Activated T-helper 2 cell treated with anti-CD3 and anti-CD28 coated beads, Interferon-gamma antibody, Interleukin-2, Interleukin-4, amounts not matched to agents 10 μg/mL and 5 μg/mL and 100 μg/mL, durations not matched to agents 14 hours and 24 hours and 36 hours (primary cell): ENCODE data around the gene YIPF3. TPM values are rescaled to one million over a fixed set of nuclear protein-coding genes. Genes with fewer than 3 reads are reported as not detected.
A peak's percentile ranks its signal among the peaks of the same experiment; 100 is the strongest.
"Not testable (repeated sequence)": the region's sequence is repeated elsewhere in the genome, so short reads cannot be mapped to it uniquely, and the experiment has no call there.

Source experiments
- DNase-seq: peaks from one replicate; pipeline ENCODE4 v3.0.0; 2021; ENCODE audit warnings: low spot score
- H3K27ac Mint-ChIP-seq: one replicate; pipeline ENCODE4 v1.8.0; 2021; ENCODE audit warnings: mixed read lengths
- H3K27me3 Mint-ChIP-seq: one replicate; pipeline ENCODE4 v1.8.0; 2021; ENCODE audit warnings: low read depth, mixed read lengths
- H3K36me3 Mint-ChIP-seq: one replicate; pipeline ENCODE4 v1.8.0; 2021; ENCODE audit warnings: low read depth, mixed read lengths
- H3K4me1 Mint-ChIP-seq: one replicate; pipeline ENCODE4 v1.8.0; 2021; ENCODE audit warnings: low read depth, mixed read lengths
- H3K4me3 Mint-ChIP-seq: one replicate; pipeline ENCODE4 v1.8.0; 2021; ENCODE audit warnings: low read depth, mild to moderate bottlenecking, moderate library complexity, mixed read lengths
- H3K9me3 Mint-ChIP-seq: one replicate; pipeline ENCODE4 v1.8.0; 2021; ENCODE audit warnings: mixed read lengths
- intact Hi-C: fragments of 100-400 bp; cut with micrococcal nuclease; formaldehyde crosslinking; loops from one replicate; pipeline ENCODE4 v1.15.1; 2023
- total RNA-seq: library from RNA; stranded (reverse); gene quantifications from 2 replicates; pipeline ENCODE4 v1.2.3, GENCODE V29; 2022

The YIPF3 gene
- total RNA-seq, result 51.7 and 59.0 TPM in 2 replicates

- intact Hi-C loops, result loop anchor here (1.0 to 5.0 kb wide), 3 partner anchors 60 to 345 kb away; partner anchors contain the start of genes GTPBP2, POLH, SRF and XPO5
- peak; percentile 94 for DNase-seq
- Mint-ChIP-seq H3K27me3 (no peaks in the 10 kb centered on the region), H3K4me1 (peaks cover 18% of the 10 kb centered on the region), H3K36me3 (peaks cover 40% of the 10 kb centered on the region), H3K27ac (no peak within 1 kb of the TSS), H3K4me3 (no peak within 1 kb of the TSS), H3K9me3 (no peaks in the 10 kb centered on the region)
Measured at GRCh38 chr6:43516697-43517504, at the start of gene YIPF3, which contains the start of gene POLR1C. Gene YIPF3, minus strand, starts transcription at chr6:43516926. Its CDS starts 119 bp downstream, at chr6:43516807. Gene POLR1C, plus strand, starts transcription at chr6:43517089. Its CDS starts 21 bp downstream, at chr6:43517110.

DNA sequence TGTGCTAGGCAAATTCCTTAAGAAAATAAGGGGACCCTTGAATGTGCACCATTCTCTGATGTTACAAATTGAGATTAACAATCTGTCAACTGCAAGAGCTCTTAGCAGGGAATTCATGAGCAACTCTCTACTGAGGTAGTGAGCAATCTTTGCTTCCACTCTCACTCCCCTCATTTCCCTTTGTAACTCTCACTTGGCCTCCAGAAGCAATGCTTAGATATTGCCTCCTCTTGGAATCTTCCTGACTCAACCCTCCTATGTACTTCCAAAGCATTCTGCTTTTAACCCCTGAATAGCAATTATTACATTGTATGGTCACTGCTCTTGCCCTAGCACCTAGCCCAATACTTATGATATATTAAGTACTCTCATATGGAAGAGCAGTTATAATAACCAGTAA lies 42.6 kb upstream of the YIPF3 start:
- Mint-ChIP-seq H3K4me3 (no peak overlapping the region), H3K27ac (no peak overlapping the region), H3K27me3 (no peaks in the 10 kb centered on the region), H3K4me1 (no peaks in the 10 kb centered on the region), H3K36me3 (peaks cover 84% of the 10 kb centered on the region), H3K9me3 (no peaks in the 10 kb centered on the region)
- DNase-seq, result no peak
- intact Hi-C loops, result no loop called here

DNA sequence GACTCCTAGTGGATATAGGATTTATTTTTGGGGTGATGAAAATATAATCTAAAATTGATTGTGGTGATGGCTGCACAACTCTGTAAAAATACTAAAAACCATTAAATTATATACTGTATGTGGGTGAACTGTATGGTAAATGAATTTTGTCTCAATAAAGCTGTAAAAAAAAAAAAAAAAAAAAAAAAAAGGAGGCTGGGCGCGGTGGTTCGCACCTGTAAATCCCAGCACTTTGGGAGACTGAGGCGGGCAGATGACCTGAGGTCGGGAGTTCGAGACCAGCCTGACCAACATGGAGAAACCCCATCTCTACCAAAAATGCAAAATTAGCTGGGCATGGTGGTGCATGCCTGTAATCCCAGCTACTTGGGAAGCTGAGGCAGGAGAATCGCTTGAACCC lies 40.9 kb upstream of the YIPF3 start:
- DNase-seq, intact Hi-C loops, H3K9me3 Mint-ChIP-seq, H3K4me3 Mint-ChIP-seq, H3K4me1 Mint-ChIP-seq, H3K27me3 Mint-ChIP-seq, H3K27ac Mint-ChIP-seq: not testable (repeated sequence)
- peaks cover 88% of the 10 kb centered on the region for H3K36me3 Mint-ChIP-seq

DNA sequence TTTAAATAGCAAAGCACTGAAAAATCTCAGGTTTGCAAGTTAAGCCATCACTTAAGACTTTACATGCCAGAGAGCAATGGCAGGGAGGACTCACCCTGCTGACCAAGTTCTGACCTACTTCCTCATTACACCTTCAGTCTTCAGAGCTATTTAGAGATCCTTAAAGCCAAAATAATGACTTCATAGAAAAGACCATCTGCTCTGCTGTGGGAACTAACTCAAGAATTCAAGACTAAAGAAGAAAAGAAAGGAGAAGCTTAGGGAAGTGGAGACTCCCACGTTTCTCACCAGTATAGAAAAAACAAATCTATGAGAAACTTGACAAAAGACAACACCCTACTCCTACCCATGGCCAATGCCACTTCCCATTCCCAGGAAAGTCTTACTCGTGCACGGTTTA lies 30.5 kb upstream of the YIPF3 start:
- Mint-ChIP-seq H3K4me3 (no peak overlapping the region), H3K4me1 (no peaks in the 10 kb centered on the region), H3K27ac (no peak overlapping the region), H3K27me3 (no peaks in the 10 kb centered on the region), H3K36me3 (peaks cover 70% of the 10 kb centered on the region), H3K9me3 (no peaks in the 10 kb centered on the region)
- intact Hi-C loops, result no loop called here
- no peak for DNase-seq

- H3K9me3 Mint-ChIP-seq, result no peaks in the 10 kb centered on the region
- no peak for DNase-seq
- no peaks in the 10 kb centered on the region for H3K4me1 Mint-ChIP-seq
- H3K36me3 Mint-ChIP-seq, result peaks cover 66% of the 10 kb centered on the region
- no peaks in the 10 kb centered on the region for H3K27me3 Mint-ChIP-seq
- no peak overlapping the region for H3K27ac Mint-ChIP-seq
- H3K4me3 Mint-ChIP-seq, result no peak overlapping the region
- intact Hi-C loops, result no loop called here
Measured at GRCh38 chr6:43544461-43544860, 27.7 kb upstream of the YIPF3 start.

- Mint-ChIP-seq H3K4me3 (no peak overlapping the region), H3K36me3 (peaks cover 66% of the 10 kb centered on the region), H3K27me3 (no peaks in the 10 kb centered on the region), H3K9me3 (no peaks in the 10 kb centered on the region), H3K27ac (no peak overlapping the region), H3K4me1 (no peaks in the 10 kb centered on the region)
- no peak for DNase-seq
- intact Hi-C loops, result no loop called here
Measured at GRCh38 chr6:43541774-43542471, 25.2 kb upstream of the YIPF3 start.

- H3K4me3 Mint-ChIP-seq, result no peak overlapping the region
- H3K27ac Mint-ChIP-seq, result no peak overlapping the region
- intact Hi-C loops, result no loop called here
- no peaks in the 10 kb centered on the region for H3K27me3 Mint-ChIP-seq
- no peaks in the 10 kb centered on the region for H3K4me1 Mint-ChIP-seq
- peaks cover 55% of the 10 kb centered on the region for H3K36me3 Mint-ChIP-seq
- no peaks in the 10 kb centered on the region for H3K9me3 Mint-ChIP-seq
- DNase-seq, result no peak
Measured at GRCh38 chr6:43540507-43540906, 23.8 kb upstream of the YIPF3 start.

DNA sequence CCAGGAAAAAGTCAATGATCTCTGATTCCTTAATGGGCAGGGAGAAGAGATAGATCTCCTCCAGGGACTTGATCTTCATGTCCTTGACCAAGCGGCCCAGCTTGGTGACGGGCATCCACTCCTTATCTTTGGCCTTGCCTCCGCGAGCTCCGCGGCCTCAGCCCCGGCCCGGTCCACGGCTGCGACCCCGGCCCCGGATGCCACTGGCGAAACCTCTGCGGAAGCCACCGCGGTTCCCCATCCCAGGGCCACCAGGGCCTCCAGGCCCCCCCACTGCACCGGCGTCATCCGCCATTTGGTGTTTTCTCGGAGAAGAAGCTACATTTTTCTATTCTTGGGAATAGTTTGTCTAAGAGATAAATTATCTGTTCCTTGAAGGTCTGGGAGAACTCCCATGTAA lies 22.7 kb upstream of the YIPF3 start:
- H3K27ac Mint-ChIP-seq, intact Hi-C loops, H3K9me3 Mint-ChIP-seq, DNase-seq, H3K4me1 Mint-ChIP-seq, H3K27me3 Mint-ChIP-seq, H3K4me3 Mint-ChIP-seq: not testable (repeated sequence)
- H3K36me3 Mint-ChIP-seq, result peaks cover 47% of the 10 kb centered on the region

GRCh38 chr6:43538986-43539385 lies 22.3 kb upstream of the YIPF3 start:
- DNase-seq, H3K4me1 Mint-ChIP-seq, intact Hi-C loops, H3K27me3 Mint-ChIP-seq, H3K9me3 Mint-ChIP-seq, H3K27ac Mint-ChIP-seq, H3K4me3 Mint-ChIP-seq: not testable (repeated sequence)
- peaks cover 49% of the 10 kb centered on the region for H3K36me3 Mint-ChIP-seq

DNA sequence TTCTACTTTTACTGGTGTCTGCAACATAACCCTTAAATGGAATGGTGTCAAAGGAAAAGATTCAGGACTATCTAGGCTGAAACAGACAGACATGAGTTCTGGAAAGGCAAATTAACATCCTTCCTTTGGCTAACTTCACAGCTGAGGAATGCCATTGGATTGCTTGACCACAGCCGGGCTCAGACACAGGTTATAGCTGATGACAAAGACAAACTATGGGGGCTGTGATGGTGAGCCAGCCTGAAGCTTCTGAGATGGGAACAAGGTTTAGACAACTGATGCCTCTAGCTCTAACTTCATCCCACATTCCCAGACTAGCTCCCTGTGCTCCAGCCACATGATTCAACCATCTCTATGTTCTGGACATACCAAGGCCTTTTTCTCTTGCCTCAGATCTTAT lies 15.5 kb upstream of the YIPF3 start:
- H3K4me3 Mint-ChIP-seq, result no peak overlapping the region
- no peaks in the 10 kb centered on the region for H3K9me3 Mint-ChIP-seq
- no peak for DNase-seq
- H3K27ac Mint-ChIP-seq, result no peak overlapping the region
- intact Hi-C loops, result no loop called here
- H3K4me1 Mint-ChIP-seq, result no peaks in the 10 kb centered on the region
- H3K36me3 Mint-ChIP-seq, result peaks cover 70% of the 10 kb centered on the region
- H3K27me3 Mint-ChIP-seq, result no peaks in the 10 kb centered on the region

GRCh38 chr6:43524483-43524961 lies 7.8 kb upstream of the YIPF3 start:
- Mint-ChIP-seq H3K9me3 (no peaks in the 10 kb centered on the region), H3K36me3 (peaks cover 80% of the 10 kb centered on the region), H3K4me1 (no peaks in the 10 kb centered on the region), H3K27me3 (no peaks in the 10 kb centered on the region), H3K27ac (no peak overlapping the region), H3K4me3 (no peak overlapping the region)
- no peak for DNase-seq
- intact Hi-C loops, result no loop called here

DNA sequence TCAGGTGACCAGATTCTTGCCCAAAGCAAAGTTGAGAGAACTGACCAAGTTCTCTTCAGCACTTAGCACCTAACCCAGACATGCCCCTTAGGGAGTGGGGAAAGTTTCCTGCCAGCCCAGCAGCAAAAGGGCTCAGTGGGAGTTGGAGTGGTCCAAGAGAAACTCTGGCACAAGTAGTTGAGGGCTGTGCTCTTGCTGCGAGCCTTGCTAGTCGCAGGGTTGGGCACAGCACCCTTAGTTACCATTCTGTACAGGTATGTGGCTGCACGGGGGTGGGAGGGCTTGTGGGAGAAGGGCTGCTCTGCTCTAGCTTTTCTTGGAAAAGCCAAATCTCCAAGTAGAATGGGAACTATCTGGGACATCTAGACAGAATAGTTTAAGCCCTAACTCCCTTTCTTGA lies 6.6 kb upstream of the YIPF3 start:
- H3K27me3 Mint-ChIP-seq, result no peaks in the 10 kb centered on the region
- no peaks in the 10 kb centered on the region for H3K9me3 Mint-ChIP-seq
- H3K36me3 Mint-ChIP-seq, result peaks cover 69% of the 10 kb centered on the region
- intact Hi-C loops, result no loop called here
- H3K27ac Mint-ChIP-seq, result no peak overlapping the region
- no peak overlapping the region for H3K4me3 Mint-ChIP-seq
- DNase-seq, result no peak
- no peaks in the 10 kb centered on the region for H3K4me1 Mint-ChIP-seq
